ENCODE data around the gene C1orf146. TPM values are rescaled to one million over a fixed set of nuclear protein-coding genes. Genes with fewer than 3 reads are reported as not detected.

Gene C1orf146
- total RNA-seq, 1 donor from 2014 or later, result not detected

DNA sequence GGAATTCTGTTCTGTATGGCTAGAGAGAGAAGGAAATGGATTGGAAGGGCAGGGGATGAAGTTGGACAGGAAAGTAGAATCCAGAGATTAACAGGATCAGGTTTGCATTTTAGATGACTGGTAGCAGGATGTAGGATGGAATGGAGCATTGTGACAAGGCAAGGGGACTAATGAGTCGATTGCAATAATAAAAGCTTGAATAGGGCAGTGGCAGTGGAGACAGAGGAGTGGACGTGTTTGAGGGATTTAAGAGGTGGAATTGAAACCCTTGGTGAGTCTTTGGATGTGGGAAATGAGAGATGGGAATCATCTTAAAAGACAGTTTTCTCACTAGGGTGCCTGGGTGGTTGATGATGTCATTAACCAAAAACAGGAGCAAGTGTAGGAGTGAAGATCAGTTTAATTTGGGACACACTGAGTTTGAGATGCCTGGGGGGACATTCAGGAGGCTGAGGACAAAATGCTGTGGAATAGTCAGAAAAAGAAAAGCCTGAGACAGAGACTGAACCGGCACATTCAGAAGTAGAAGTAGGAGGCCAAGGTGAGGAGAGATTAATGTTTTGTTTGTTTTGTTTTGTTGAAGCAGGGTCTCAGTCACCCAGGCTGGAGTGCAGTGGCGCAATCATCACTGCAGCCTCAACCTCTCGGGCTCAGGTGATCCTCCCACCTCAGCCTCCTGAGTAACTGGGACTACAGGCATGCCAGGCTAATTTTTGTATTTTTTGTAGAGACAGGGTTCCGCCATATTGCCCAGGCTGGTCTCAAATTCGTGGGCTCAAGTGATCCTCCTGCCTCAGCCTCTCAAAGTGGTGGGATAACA is 29.1 kb upstream of the C1orf146 start:
- no peak overlapping the region for H3K27ac Mint-ChIP-seq

DNA sequence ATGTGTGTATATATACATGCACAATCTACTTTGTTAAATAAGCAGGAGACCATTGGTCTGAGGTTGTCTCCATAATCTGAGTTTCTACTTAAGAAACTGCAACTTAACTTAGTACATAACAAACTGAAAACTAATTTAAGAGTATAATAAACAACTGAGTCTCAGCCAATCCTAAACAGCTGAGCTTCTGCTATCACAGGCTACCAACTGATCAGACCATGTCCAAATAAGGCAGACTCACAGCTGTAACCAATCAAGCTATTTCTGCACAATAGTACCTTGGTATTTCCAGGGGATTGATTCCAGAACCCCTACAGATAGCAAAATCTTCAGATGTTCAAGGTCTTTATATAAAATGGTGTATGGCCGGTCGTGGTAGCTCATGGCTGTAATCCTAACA is 26.0 kb upstream of the C1orf146 start:
- no peak for DNase-seq (ENCODE audit: low spot score, unreplicated experiment)
- Mint-ChIP-seq H3K27me3 (no peaks in the 10 kb centered on the region), H3K9me3 (ENCODE audit: low read depth) (no peaks in the 10 kb centered on the region), H3K36me3 (ENCODE audit: insufficient read depth) (no peaks in the 10 kb centered on the region), H3K4me3 (ENCODE audit: low read depth) (no peak overlapping the region), H3K27ac (no peak overlapping the region), H3K4me1 (ENCODE audit: low read depth) (no peaks in the 10 kb centered on the region)
- TF ChIP-seq, protein P1, sequence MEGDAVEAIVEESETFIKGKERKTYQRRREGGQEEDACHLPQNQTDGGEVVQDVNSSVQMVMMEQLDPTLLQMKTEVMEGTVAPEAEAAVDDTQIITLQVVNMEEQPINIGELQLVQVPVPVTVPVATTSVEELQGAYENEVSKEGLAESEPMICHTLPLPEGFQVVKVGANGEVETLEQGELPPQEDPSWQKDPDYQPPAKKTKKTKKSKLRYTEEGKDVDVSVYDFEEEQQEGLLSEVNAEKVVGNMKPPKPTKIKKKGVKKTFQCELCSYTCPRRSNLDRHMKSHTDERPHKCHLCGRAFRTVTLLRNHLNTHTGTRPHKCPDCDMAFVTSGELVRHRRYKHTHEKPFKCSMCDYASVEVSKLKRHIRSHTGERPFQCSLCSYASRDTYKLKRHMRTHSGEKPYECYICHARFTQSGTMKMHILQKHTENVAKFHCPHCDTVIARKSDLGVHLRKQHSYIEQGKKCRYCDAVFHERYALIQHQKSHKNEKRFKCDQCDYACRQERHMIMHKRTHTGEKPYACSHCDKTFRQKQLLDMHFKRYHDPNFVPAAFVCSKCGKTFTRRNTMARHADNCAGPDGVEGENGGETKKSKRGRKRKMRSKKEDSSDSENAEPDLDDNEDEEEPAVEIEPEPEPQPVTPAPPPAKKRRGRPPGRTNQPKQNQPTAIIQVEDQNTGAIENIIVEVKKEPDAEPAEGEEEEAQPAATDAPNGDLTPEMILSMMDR (IDR thresholded peaks at IDR 0.05; ENCODE audit: unreplicated experiment), result no peak

More for the DNA sequence above, 29.1 kb upstream of the C1orf146 start:
- Mint-ChIP-seq H3K9me3 (ENCODE audit: low read depth) (no peaks in the 10 kb centered on the region), H3K36me3 (ENCODE audit: insufficient read depth) (no peaks in the 10 kb centered on the region), H3K4me3 (ENCODE audit: low read depth) (no peak overlapping the region), H3K27me3 (no peaks in the 10 kb centered on the region), H3K4me1 (ENCODE audit: low read depth) (no peaks in the 10 kb centered on the region)
- TF ChIP-seq, protein P1 (IDR thresholded peaks at IDR 0.05; ENCODE audit: unreplicated experiment), result no peak
- DNase-seq (ENCODE audit: low spot score, unreplicated experiment), result no peak

DNA sequence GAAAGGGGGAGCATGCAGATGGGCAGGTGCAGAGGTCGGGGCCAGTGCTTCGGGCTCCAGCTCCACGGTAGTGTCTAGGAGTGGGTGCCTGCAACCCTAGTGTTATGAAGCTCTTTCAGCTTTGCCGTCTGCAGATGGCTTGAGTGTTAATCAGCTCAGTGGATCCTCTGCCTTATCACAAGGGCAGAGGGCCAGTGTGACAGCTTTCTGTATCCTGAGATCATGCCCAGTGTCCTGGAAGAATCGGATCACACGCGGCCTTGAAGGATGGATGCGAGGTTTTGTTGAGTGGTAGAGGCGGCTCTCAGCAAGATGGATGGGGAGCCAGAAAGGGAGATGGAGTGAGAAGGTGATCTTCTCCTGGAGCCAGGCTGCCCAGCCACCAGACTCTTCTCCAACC is 25.5 kb upstream of the C1orf146 start:
- TF ChIP-seq, protein P1 (IDR thresholded peaks at IDR 0.05; ENCODE audit: unreplicated experiment), result no peak
- H3K4me3 Mint-ChIP-seq (ENCODE audit: low read depth), result no peak overlapping the region
- H3K36me3 Mint-ChIP-seq (ENCODE audit: insufficient read depth), result no peaks in the 10 kb centered on the region
- no peaks in the 10 kb centered on the region for H3K4me1 Mint-ChIP-seq (ENCODE audit: low read depth)
- no peak overlapping the region for H3K27ac Mint-ChIP-seq
- no peaks in the 10 kb centered on the region for H3K27me3 Mint-ChIP-seq
- no peak for DNase-seq (ENCODE audit: low spot score, unreplicated experiment)
- H3K9me3 Mint-ChIP-seq (ENCODE audit: low read depth), result no peaks in the 10 kb centered on the region

DNA sequence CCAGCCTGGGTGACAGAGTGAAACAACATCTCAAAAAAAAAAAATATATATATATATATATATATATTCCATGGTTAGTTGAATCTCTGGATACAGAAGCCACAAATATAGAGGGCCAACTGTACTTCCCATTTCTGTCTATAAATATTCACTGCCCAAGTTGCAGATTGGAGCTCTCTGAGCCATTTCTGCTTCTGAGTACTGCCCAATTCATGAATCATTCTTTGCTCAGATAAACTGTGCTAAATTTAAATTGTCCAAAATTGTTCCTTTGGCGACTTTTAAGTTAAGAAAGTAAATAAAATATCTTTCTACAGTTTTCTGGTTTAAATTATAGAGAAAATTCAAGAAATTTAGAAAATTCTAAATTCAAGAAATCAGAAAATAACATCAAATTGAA is 23.2 kb upstream of the C1orf146 start:
- TF ChIP-seq, protein P1 (IDR thresholded peaks at IDR 0.05; ENCODE audit: unreplicated experiment), result no peak
- H3K9me3 Mint-ChIP-seq (ENCODE audit: low read depth), result no peaks in the 10 kb centered on the region
- no peak overlapping the region for H3K4me3 Mint-ChIP-seq (ENCODE audit: low read depth)
- H3K36me3 Mint-ChIP-seq (ENCODE audit: insufficient read depth), result no peaks in the 10 kb centered on the region
- H3K4me1 Mint-ChIP-seq (ENCODE audit: low read depth), result no peaks in the 10 kb centered on the region
- DNase-seq (ENCODE audit: low spot score, unreplicated experiment), result no peak
- no peaks in the 10 kb centered on the region for H3K27me3 Mint-ChIP-seq
- no peak overlapping the region for H3K27ac Mint-ChIP-seq

DNA sequence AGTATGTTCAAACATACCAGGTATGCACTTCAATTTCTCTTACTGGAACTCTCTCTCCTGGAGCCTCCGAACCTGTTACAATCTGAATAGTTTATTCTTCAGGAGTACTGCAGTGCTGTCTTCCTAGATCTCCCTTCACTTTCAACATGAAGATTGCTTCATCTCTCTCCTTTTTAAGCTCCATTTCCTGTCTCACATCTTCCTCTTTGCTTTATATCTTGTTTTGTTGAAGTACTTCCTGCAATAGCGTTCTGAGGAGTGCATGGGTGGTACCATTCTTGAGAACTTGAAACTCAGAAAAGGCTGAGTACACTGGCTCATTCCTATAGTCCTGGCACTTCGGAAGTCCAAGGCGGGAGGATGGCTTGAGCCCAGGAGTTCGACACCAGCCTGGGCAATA is 15.7 kb upstream of the C1orf146 start:
- H3K9me3 Mint-ChIP-seq (ENCODE audit: low read depth), result peaks cover 4% of the 10 kb centered on the region
- DNase-seq (ENCODE audit: low spot score, unreplicated experiment), result no peak
- no peak overlapping the region for H3K27ac Mint-ChIP-seq
- H3K27me3 Mint-ChIP-seq, result no peaks in the 10 kb centered on the region
- H3K4me1 Mint-ChIP-seq (ENCODE audit: low read depth), result no peaks in the 10 kb centered on the region
- no peak overlapping the region for H3K4me3 Mint-ChIP-seq (ENCODE audit: low read depth)
- no peaks in the 10 kb centered on the region for H3K36me3 Mint-ChIP-seq (ENCODE audit: insufficient read depth)
- TF ChIP-seq, protein P1 (IDR thresholded peaks at IDR 0.05; ENCODE audit: unreplicated experiment), result no peak
